ENCODE data around the gene DOK6. TPM values are rescaled to one million over a fixed set of nuclear protein-coding genes. Genes with fewer than 3 reads are reported as not detected.

The DOK6 gene
- total and polyA plus RNA-seq, 2 of the 13 experiments (the other 11 are each of a cell fraction or from before 2014, with no cell fraction given): 17.0 to 17.2 TPM

- peak; percentile 70; the same call in 1 of the 2 replicates for TF ChIP-seq ZSCAN5A (CRISPR knock-in tag; IDR thresholded peaks at IDR 0.05; ENCODE audit: borderline replicate concordance)
- no peak for TF ChIP-seq PHB2 (IDR thresholded peaks at IDR 0.05; ENCODE audit: partially characterized antibody)
- TF ChIP-seq ZNF367 (CRISPR knock-in tag; IDR thresholded peaks at IDR 0.05; ENCODE audit: borderline replicate concordance): no peak
- TF ChIP-seq SRF (IDR thresholded peaks at IDR 0.05; ENCODE audit: low read depth, low read length): no peak
- TF ChIP-seq WIZ (CRISPR knock-in tag; IDR thresholded peaks at IDR 0.05): no peak
- TF ChIP-seq MTA1 (CRISPR knock-in tag; IDR thresholded peaks at IDR 0.05; ENCODE audit: borderline replicate concordance): peak; percentile 72
- peak; percentile 43 for TF ChIP-seq ELF1 (CRISPR knock-in tag; IDR thresholded peaks at IDR 0.05)
- TF ChIP-seq ELK4 (CRISPR knock-in tag; IDR thresholded peaks at IDR 0.05; ENCODE audit: borderline replicate concordance): no peak
- no peak for TF ChIP-seq ZNF530 (CRISPR knock-in tag; IDR thresholded peaks at IDR 0.05; ENCODE audit: low read depth)
- TF ChIP-seq ATF7 (IDR thresholded peaks at IDR 0.05): no peak
- no peak for TF ChIP-seq ATF7 (CRISPR knock-in tag; IDR thresholded peaks at IDR 0.05)
- no peak for TF ChIP-seq IRX3 (CRISPR knock-in tag; IDR thresholded peaks at IDR 0.05; ENCODE audit: borderline replicate concordance, low read depth)
- TF ChIP-seq HOXA9 (CRISPR knock-in tag; IDR thresholded peaks at IDR 0.05; ENCODE audit: borderline replicate concordance): no peak
- TF ChIP-seq TEAD3 (CRISPR knock-in tag; optimal IDR thresholded peaks at IDR 0.05; ENCODE audit: borderline replicate concordance): peak; percentile 94
- TF ChIP-seq ZNF451 (CRISPR knock-in tag; IDR thresholded peaks at IDR 0.05): no peak
- TF ChIP-seq DNMT3B (CRISPR knock-in tag; conservative IDR thresholded peaks at IDR 0.05): no peak
- 0 out of 2 replicates have a peak, but pooled peaks have one; percentile 18 for TF ChIP-seq ZNF460 (CRISPR knock-in tag; IDR thresholded peaks at IDR 0.05; ENCODE audit: borderline replicate concordance)
- no peak for TF ChIP-seq SNAPC2 (CRISPR knock-in tag; IDR thresholded peaks at IDR 0.05)
- no peak; the same call in 1 of the 2 replicates for TF ChIP-seq SAFB2 (CRISPR knock-in tag; IDR thresholded peaks at IDR 0.05; ENCODE audit: borderline replicate concordance, low read depth)
- TF ChIP-seq MED13 (CRISPR knock-in tag; IDR thresholded peaks at IDR 0.05): peak; percentile 89; the same call in 1 of the 2 replicates
- peak; percentile 63; the same call in 1 of the 2 replicates for TF ChIP-seq ATF1 (CRISPR knock-in tag; IDR thresholded peaks at IDR 0.05)
- no peak; the same call in 1 of the 2 replicates for TF ChIP-seq NKX3-1 (CRISPR knock-in tag; IDR thresholded peaks at IDR 0.05)
- TF ChIP-seq ZNF576 (CRISPR knock-in tag; IDR thresholded peaks at IDR 0.05): no peak
- no peak for TF ChIP-seq ZNF720 (CRISPR knock-in tag; IDR thresholded peaks at IDR 0.05)
- TF ChIP-seq ZSCAN22 (CRISPR knock-in tag; IDR thresholded peaks at IDR 0.05): no peak
- no peak for TF ChIP-seq ESRRA (CRISPR knock-in tag; IDR thresholded peaks at IDR 0.05; ENCODE audit: low read depth)
- no peak for TF ChIP-seq FIP1L1 (IDR thresholded peaks at IDR 0.05; ENCODE audit: borderline replicate concordance, insufficient read depth, low read depth, low read length)
- no peak for TF ChIP-seq NAIF1 (CRISPR knock-in tag; IDR thresholded peaks at IDR 0.05; ENCODE audit: borderline replicate concordance)
- no peak for TF ChIP-seq ZBTB7A (CRISPR knock-in tag; IDR thresholded peaks at IDR 0.05)
- TF ChIP-seq SNAI1 (CRISPR knock-in tag; IDR thresholded peaks at IDR 0.05; ENCODE audit: borderline replicate concordance): no peak
- TF ChIP-seq RXRB (CRISPR knock-in tag; IDR thresholded peaks at IDR 0.05; ENCODE audit: borderline replicate concordance): peak; percentile 83
Observed at GRCh38 chr18:69752737-69753380, 352.2 kb downstream of the DOK6 start (continued).
